HG02938 (cell line): Measurements from ENCODE around the gene PTRH2.
"Not testable (repeated sequence)": the region's sequence is repeated elsewhere in the genome, so short reads cannot be mapped to it uniquely, and the experiment has no call there.

Experiments used
- ATAC-seq: cut with Tn5 transposase; IDR thresholded peaks from one replicate; pipeline ENCODE4 v1.9.1; 2021; ENCODE audit warnings: mild to moderate bottlenecking, moderate library complexity; ENCODE audit not compliant: unreplicated experiment

The PTRH2 gene

DNA sequence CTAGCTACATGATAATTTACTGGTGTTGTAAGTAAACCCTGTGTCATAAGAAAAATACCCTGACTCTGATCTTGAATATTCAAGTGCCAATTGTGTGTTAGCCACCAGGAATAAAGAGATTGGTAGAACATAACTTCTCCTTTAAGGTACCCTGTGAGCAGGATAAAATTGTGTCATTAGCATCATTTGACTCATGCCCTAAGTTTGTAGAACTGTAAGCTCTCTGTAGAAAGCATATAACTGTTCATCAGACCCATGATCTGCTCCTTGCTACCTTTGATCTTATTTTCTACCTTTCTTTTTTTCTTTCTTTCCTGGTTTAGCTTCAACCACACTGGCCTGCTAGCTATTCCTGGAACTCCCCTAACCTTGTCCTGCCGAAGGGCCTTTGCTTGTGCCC, 35.8 kb downstream of the PTRH2 start:
- no peak for ATAC-seq

GRCh38 chr17:59669944-59670343, 37.3 kb downstream of the PTRH2 start:
- no peak for ATAC-seq

- no peak for ATAC-seq
Observed at GRCh38 chr17:59669411-59669810, 37.8 kb downstream of the PTRH2 start.

DNA sequence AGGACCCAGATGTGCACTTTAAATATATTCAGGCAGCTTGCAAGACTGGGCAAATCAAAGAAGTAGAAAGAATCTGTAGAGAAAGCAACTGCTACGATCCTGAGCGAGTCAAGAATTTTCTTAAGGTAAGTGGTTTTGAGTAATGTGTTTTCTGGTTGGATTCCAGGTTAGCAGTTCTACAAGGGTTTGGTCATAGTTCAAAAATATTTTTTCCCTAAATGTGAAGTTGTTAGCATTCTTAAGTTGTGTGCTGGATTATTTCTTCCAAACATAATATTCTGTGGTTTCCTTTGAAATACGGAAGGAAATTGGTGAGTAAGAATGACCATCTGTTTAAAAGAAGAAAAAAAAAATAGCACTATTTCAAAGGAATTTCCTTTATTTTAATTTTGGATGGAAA, 38.4 kb downstream of the PTRH2 start:
- ATAC-seq: no peak

- no peak for ATAC-seq
Observed at GRCh38 chr17:59666235-59666634, 41.0 kb downstream of the PTRH2 start.

DNA sequence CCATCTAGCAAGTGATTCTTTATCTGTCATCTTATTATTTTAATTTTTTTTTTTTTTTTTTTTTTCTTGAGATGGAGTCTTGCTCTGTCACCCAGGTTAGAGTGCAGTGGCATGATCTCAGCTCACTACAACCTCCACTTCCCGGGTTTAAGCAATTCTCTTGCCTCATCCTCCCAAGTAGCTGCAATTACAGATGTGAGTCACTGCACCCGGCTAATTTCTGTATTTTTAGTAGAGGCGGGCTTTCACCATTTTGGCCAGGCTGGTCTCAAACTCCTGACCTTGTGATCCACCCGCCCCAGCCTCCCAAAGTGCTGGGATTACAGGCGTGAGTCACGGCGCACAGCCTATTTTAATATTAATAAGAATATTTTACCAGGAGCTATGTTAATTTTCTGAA, 50.6 kb downstream of the PTRH2 start:
- ATAC-seq: not testable (repeated sequence)

- ATAC-seq: no peak
Observed at GRCh38 chr17:59652119-59652518, 55.1 kb downstream of the PTRH2 start.

DNA sequence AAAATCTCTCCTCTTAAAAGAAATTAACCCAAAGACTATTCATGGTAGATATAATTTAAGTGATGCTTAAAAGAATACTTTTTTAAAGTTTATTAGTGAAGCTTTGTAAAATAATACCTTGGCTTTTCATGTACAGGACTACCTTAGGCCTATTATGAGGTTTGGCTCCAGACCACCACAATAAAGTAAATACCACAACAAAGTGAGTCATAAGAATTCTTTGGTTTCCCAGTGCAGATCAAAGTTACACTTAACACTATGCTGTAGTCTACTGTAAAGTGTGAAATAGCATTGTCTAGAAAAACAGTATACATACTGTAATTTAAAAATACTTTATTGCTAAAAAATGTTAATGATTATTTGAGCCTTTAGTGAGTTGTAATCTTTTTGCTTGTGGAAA, 55.9 kb downstream of the PTRH2 start:
- no peak for ATAC-seq

GRCh38 chr17:59650642-59651041, 56.6 kb downstream of the PTRH2 start:
- ATAC-seq: no peak

DNA sequence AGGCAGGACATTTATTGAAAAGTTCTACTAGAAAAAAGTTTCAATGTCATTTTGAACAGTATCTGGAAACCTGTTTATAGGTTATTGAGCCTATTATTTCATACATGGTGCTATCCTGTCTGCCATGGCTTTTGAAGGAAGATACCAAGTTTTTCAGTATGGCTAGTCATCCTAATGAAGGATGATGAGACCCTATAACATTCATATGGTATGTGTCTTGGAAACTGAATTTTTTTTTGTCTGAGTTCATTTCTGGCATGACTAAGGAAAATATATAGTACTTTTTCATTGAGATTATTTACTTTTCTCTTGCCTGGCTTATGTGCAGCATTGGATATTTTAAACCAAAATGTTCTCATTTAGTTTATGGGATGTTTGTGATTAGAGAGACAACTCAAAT, 57.3 kb downstream of the PTRH2 start:
- no peak for ATAC-seq
